B cell (primary cell): ENCODE data around the gene WWTR1. TPM values are rescaled to one million over a fixed set of nuclear protein-coding genes. Genes with fewer than 3 reads are reported as not detected.
A peak's percentile ranks its signal among the peaks of the same experiment; 100 is the strongest.

Experiments
- ATAC-seq: fragments of 200-7000 bp; cut with Tn5 transposase; one replicate; pipeline ENCODE4 v1.10.0; 2021; ENCODE audit warnings: low read depth, mild to moderate bottlenecking, moderate number of reproducible peaks, moderate library complexity
- CTCF ChIA-PET: fragments of 350-600 bp; sonication (Branson Sonifier 250); formaldehyde crosslinking; loops from one replicate; lab custom pipeline; 2021; ENCODE audit warnings: antibody characterized with exemption, inconsistent platforms; lab: Charles Lee
- POLR2A ChIA-PET: fragments of 350-600 bp; sonication (Branson Sonifier 250); formaldehyde crosslinking; loops from one replicate; lab custom pipeline; 2021; ENCODE audit warnings: antibody characterized with exemption; lab: Charles Lee
- DNase-seq: peaks from one replicate; pipeline ENCODE4 v3.0.0; 2013
- H2AFZ ChIP-seq: 2 replicates; pipeline ENCODE4 v1.6.1; 2012; ENCODE audit warnings: mild to moderate bottlenecking, low read depth, low read length; ENCODE audit not compliant: insufficient read depth, poor library complexity, severe bottlenecking
- H3K27ac ChIP-seq, 2 donors: 1 replicate in 1 of 2; 2 replicates in 1 of 2; pipeline ENCODE4 v1.5.1; 2012 to 2013; ENCODE audit warnings: low read length in 2 of 2, mild to moderate bottlenecking in 2 of 2, moderate library complexity in 1 of 2
- H3K27me3 ChIP-seq, 4 experiments: fragments of 200-600 bp in 1 of 4; sonication (generic) in 1 of 4; replicated peaks in 1 of 4; 1 replicate in 2 of 4; 2 replicates in 2 of 4; pipeline versions ENCODE4 v1.6.1 to v1.7.0; 2013 to 2016; ENCODE audit warnings: low read length in 3 of 4, mild to moderate bottlenecking in 2 of 4, mixed read lengths in 1 of 4, moderate library complexity in 1 of 4; ENCODE audit not compliant: insufficient read depth in 4 of 4, control insufficient read depth in 3 of 4; ENCODE audit errors: control extremely low read depth in 1 of 4
- H3K36me3 ChIP-seq, 2 experiments: replicated peaks in 1 of 2; 1 replicate in 1 of 2; 2 replicates in 1 of 2; pipeline versions ENCODE4 v1.6.1 to v1.7.1; 2013; ENCODE audit warnings: low read length in 1 of 2; ENCODE audit not compliant: insufficient read depth in 2 of 2, control insufficient read depth in 1 of 2; ENCODE audit errors: control extremely low read depth in 1 of 2, extremely low read depth in 1 of 2
- H3K4me1 ChIP-seq, 2 donors: fragments of 200-600 bp in 1 of 2; sonication (generic) in 1 of 2; 1 replicate in 1 of 2; 2 replicates in 1 of 2; pipeline versions ENCODE4 v1.5.1 to v1.6.1; 2013 to 2017; ENCODE audit warnings: low read length in 2 of 2; ENCODE audit not compliant: control insufficient read depth in 2 of 2, insufficient read depth in 2 of 2
- H3K4me2 ChIP-seq: replicated peaks from 2 replicates; pipeline ENCODE3; 2012; ENCODE audit warnings: mild to moderate bottlenecking, low read depth, low read length; ENCODE audit not compliant: poor library complexity, severe bottlenecking
- H3K4me3 ChIP-seq, 5 experiments: fragments of 200-600 bp in 1 of 5; sonication (generic) in 1 of 5; 1 replicate in 3 of 5; 2 replicates in 2 of 5; pipeline versions ENCODE4 v1.5.1 to v1.7.0; 2011 to 2016; ENCODE audit warnings: low read length in 4 of 5, mild to moderate bottlenecking in 4 of 5, low read depth in 2 of 5, control low read depth in 1 of 5, moderate library complexity in 1 of 5; ENCODE audit not compliant: insufficient read depth in 1 of 5; ENCODE audit errors: control extremely low read depth in 1 of 5, extremely low read depth in 1 of 5
- H3K79me2 ChIP-seq: fragments of 200-600 bp; sonication (generic); one replicate; pipeline ENCODE4 v1.6.0; 2016; ENCODE audit warnings: low read length; ENCODE audit not compliant: control insufficient read depth, insufficient read depth
- H3K9ac ChIP-seq: fragments of 200-600 bp; sonication (generic); 2 replicates; pipeline ENCODE4 v1.6.1; 2017; ENCODE audit warnings: mild to moderate bottlenecking, low read length, moderate library complexity
- H3K9me3 ChIP-seq, 3 donors: one replicate each; pipeline versions ENCODE4 v1.6.1 to v1.7.1; 2013; ENCODE audit warnings: low read length in 2 of 3; ENCODE audit not compliant: control insufficient read depth in 2 of 3, insufficient read depth in 1 of 3; ENCODE audit errors: control extremely low read depth in 1 of 3
- H4K20me1 ChIP-seq: 2 replicates; pipeline ENCODE4 v1.6.0; 2012; ENCODE audit warnings: mild to moderate bottlenecking, low read length; ENCODE audit not compliant: insufficient read depth, control insufficient read depth, poor library complexity, severe bottlenecking
- H3K27ac Mint-ChIP-seq: one replicate; pipeline ENCODE4 v1.8.0; 2021; ENCODE audit warnings: mixed read lengths
- H3K27me3 Mint-ChIP-seq: one replicate; pipeline ENCODE4 v1.8.0; 2021; ENCODE audit warnings: mixed read lengths
- H3K4me1 Mint-ChIP-seq: one replicate; pipeline ENCODE4 v1.8.0; 2021; ENCODE audit warnings: mixed read lengths
- H3K4me3 Mint-ChIP-seq: one replicate; pipeline ENCODE4 v1.8.0; 2021; ENCODE audit warnings: mixed read lengths
- H3K9me3 Mint-ChIP-seq: one replicate; pipeline ENCODE4 v1.8.0; 2022; ENCODE audit warnings: mixed read lengths; ENCODE audit not compliant: insufficient read depth
- EZH2 ChIP-seq: IDR thresholded peaks from 2 replicates; pipeline ENCODE4 v1.6.1; 2012; ENCODE audit warnings: borderline replicate concordance, low read depth, mild to moderate bottlenecking, moderate library complexity, low read length; ENCODE audit not compliant: insufficient read depth, poor library complexity, severe bottlenecking
- WGBS: methylation state at CpG from one replicate; pipeline ENCODE4 v1.1.5; 2013; ENCODE audit warnings: missing lambda C conversion rate; ENCODE audit not compliant: insufficient coverage; 5-methylcytosine and 5-hydroxymethylcytosine counted together
- intact Hi-C: fragments of 100-400 bp; cut with micrococcal nuclease; formaldehyde crosslinking; loops from one replicate; pipeline ENCODE4 v1.10.0; 2022
- polyA plus RNA-seq: library from polyadenylated mRNA; depleted of rRNA; stranded (reverse); fragments of >200 nt; gene quantifications from 2 replicates; pipeline ENCODE4 v1.2.3, GENCODE V29; 2012
- total RNA-seq, 2 donors: library from RNA; stranded (reverse); fragments of 120-200 nt in 1 of 2; gene quantifications; 1 replicate in 1 of 2; 2 replicates in 1 of 2; pipeline versions ENCODE4 v1.2.3 to v1.2.4, GENCODE V29; 2013 to 2022
- TF ChIP-seq, protein P1 (sequence below): fragments of 200-600 bp; IDR thresholded peaks from one replicate; pipeline ENCODE4 v1.8.0; 2022; ENCODE audit warnings: antibody characterized with exemption, mild to moderate bottlenecking

WWTR1 gene
- total and polyA plus RNA-seq, 2 donors (not counting 1 experiment from before 2014, with no cell fraction given) = 0.79 to 2.3 TPM

DNA sequence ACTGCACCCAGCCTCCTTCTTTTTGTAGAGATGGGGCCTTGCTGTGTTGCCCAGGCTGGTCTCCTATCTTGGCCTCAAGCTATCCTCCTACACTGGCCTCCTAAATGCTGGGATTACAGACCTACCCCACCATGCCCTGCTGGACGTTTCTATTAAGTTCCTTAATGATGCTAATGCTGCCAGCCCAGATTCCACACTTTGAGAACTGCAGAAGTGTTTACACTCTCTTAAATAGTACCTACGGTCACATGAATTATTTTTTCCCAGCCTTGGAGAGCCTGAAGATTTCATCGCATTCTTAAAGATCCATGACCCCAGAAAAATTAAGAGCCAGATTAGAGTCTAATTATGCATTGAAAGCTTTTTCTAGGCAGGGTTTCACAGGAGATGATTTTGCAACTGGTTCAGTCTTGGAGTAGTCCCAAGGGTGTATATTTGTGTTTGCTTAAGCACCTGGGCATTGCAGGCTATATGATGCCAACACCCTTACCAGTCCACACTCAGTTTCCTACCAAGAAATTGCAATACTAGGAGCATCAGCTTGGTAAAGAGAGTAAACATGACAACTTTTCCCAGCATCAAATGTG is 146.7 kb downstream of the WWTR1 start:
- no peaks in the 10 kb centered on the region for H3K9me3 ChIP-seq
- no peak for ATAC-seq
- no peak overlapping the region for H3K27ac ChIP-seq
- intact Hi-C loops = loop anchor here (5.0 kb wide), 1 partner anchor 711 kb away; no protein-coding TSS in a partner anchor
- H2AFZ ChIP-seq = no peak overlapping the region
- H3K27me3 Mint-ChIP-seq = peaks cover 16% of the 10 kb centered on the region
- H3K4me1 ChIP-seq = peaks cover 5 to 11% of the 10 kb centered on the region in 2 donors
- ChIA-PET POLR2A (no interaction called here), CTCF (interaction anchor here (0.6 kb wide), 1 partner anchor 900 kb away, joined by 5 read pairs; no protein-coding TSS in a partner anchor)
- TF ChIP-seq EZH2 = no peak
- TF ChIP-seq, protein P1, sequence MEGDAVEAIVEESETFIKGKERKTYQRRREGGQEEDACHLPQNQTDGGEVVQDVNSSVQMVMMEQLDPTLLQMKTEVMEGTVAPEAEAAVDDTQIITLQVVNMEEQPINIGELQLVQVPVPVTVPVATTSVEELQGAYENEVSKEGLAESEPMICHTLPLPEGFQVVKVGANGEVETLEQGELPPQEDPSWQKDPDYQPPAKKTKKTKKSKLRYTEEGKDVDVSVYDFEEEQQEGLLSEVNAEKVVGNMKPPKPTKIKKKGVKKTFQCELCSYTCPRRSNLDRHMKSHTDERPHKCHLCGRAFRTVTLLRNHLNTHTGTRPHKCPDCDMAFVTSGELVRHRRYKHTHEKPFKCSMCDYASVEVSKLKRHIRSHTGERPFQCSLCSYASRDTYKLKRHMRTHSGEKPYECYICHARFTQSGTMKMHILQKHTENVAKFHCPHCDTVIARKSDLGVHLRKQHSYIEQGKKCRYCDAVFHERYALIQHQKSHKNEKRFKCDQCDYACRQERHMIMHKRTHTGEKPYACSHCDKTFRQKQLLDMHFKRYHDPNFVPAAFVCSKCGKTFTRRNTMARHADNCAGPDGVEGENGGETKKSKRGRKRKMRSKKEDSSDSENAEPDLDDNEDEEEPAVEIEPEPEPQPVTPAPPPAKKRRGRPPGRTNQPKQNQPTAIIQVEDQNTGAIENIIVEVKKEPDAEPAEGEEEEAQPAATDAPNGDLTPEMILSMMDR = no peak
- H3K9me3 Mint-ChIP-seq = no peaks in the 10 kb centered on the region
- no peak for DNase-seq
- no peak overlapping the region for H3K4me3 Mint-ChIP-seq
- peaks cover 0 to 3% (median 0%) of the 10 kb centered on the region in 4 experiments for H3K27me3 ChIP-seq
- no peak overlapping the region for H3K9ac ChIP-seq
- H3K4me1 Mint-ChIP-seq = peaks cover 14% of the 10 kb centered on the region
- H3K4me3 ChIP-seq = no peak overlapping the region
- H3K27ac Mint-ChIP-seq = no peak overlapping the region
- no peaks in the 10 kb centered on the region for H3K36me3 ChIP-seq
- H3K4me2 ChIP-seq = no peak overlapping the region
- WGBS = 88% methylated on average over 3 of the region's 3 CpGs
- no peaks in the 10 kb centered on the region for H4K20me1 ChIP-seq
- no peaks in the 10 kb centered on the region for H3K79me2 ChIP-seq

DNA sequence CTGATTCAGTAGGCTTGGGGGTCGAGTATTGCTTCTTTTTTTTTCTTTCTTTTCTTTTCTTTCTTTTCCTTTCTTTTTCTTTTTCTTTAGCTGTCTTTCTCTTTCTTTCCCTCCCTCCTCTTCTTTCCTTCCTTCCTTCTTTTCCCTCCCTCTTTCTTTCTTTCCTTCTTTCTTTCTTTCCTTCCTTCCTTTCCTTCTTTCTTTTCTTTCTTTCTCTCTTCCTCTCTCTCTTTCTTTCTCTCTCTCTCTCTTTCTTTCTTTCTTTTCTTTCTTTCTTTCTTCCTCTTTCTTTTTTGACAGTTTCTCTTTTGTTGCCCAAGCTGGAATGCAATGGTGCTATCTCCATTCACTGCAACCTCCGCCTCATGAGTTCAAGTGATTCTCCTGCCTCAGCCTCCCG is 147.3 kb downstream of the WWTR1 start:
- DNase-seq (no peak), ATAC-seq (no peak)
- H3K27ac ChIP-seq = no peak overlapping the region
- TF ChIP-seq EZH2 = no peak
- TF ChIP-seq, protein P1 = peak; percentile 15
- H3K9me3 Mint-ChIP-seq = no peaks in the 10 kb centered on the region
- no peaks in the 10 kb centered on the region for H3K36me3 ChIP-seq
- H3K27ac Mint-ChIP-seq = no peak overlapping the region
- no peak overlapping the region for H3K4me2 ChIP-seq
- H3K9ac ChIP-seq = no peak overlapping the region
- no peaks in the 10 kb centered on the region for H3K79me2 ChIP-seq
- H3K4me1 ChIP-seq = peaks cover 5 to 11% of the 10 kb centered on the region in 2 donors
- peaks cover 0 to 3% (median 0%) of the 10 kb centered on the region in 4 experiments for H3K27me3 ChIP-seq
- WGBS = 82% methylated on average over 3 of the region's 3 CpGs
- H3K4me1 Mint-ChIP-seq = peaks cover 14% of the 10 kb centered on the region
- peaks cover 16% of the 10 kb centered on the region for H3K27me3 Mint-ChIP-seq
- H3K4me3 Mint-ChIP-seq = no peak overlapping the region
- no peaks in the 10 kb centered on the region for H3K9me3 ChIP-seq
- ChIA-PET CTCF (interaction anchor here (0.6 kb wide), 1 partner anchor 900 kb away, joined by 5 read pairs; no protein-coding TSS in a partner anchor), POLR2A (no interaction called here)
- intact Hi-C loops = loop anchor here (5.0 kb wide), 1 partner anchor 712 kb away; no protein-coding TSS in a partner anchor
- no peak overlapping the region for H3K4me3 ChIP-seq
- no peaks in the 10 kb centered on the region for H4K20me1 ChIP-seq
- no peak overlapping the region for H2AFZ ChIP-seq
